Kidney epithelial cell (primary cell): ENCODE results near the gene ZNF470. TPM values are rescaled to one million over a fixed set of nuclear protein-coding genes. Genes with fewer than 3 reads are reported as not detected.

Source experiments
- DNase-seq: peaks from one replicate; pipeline ENCODE4 v3.0.0-alpha.2; 2010; ENCODE audit warnings: low read depth
- H3K27me3 ChIP-seq: 2 replicates; pipeline ENCODE4 v1.6.0; 2011; ENCODE audit warnings: low read length; ENCODE audit not compliant: control insufficient read depth, insufficient read depth
- H3K36me3 ChIP-seq: 2 replicates; pipeline ENCODE4 v1.5.1; 2011; ENCODE audit warnings: low read length; ENCODE audit not compliant: control insufficient read depth, insufficient read depth
- H3K4me3 ChIP-seq: 2 replicates; pipeline ENCODE4 v1.5.1; 2011; ENCODE audit warnings: low read depth, mild to moderate bottlenecking, control low read depth, low read length
- CTCF ChIP-seq: IDR thresholded peaks from 2 replicates; pipeline ENCODE4 v1.5.1; 2011; ENCODE audit warnings: mild to moderate bottlenecking, moderate library complexity, low read length, control low read depth, inconsistent platforms; ENCODE audit not compliant: insufficient read depth, poor library complexity, severe bottlenecking
- total RNA-seq: library from RNA; depleted of rRNA; stranded (reverse); fragments of >200 nt; gene quantifications from 2 replicates; pipeline ENCODE4 v1.2.3, GENCODE V29; 2015

ZNF470 gene
- total RNA-seq, 1 donor from 2014 or later = 4.3 TPM

GRCh38 chr19:56543776-56544175 lies 23.5 kb upstream of the ZNF470 start:
- Histone ChIP-seq H3K36me3 (peaks cover 1% of the 10 kb centered on the region), H3K4me3 (no peak overlapping the region), H3K27me3 (no peaks in the 10 kb centered on the region)
- TF ChIP-seq CTCF = no peak
- no peak for DNase-seq

GRCh38 chr19:56547535-56547934 lies 19.7 kb upstream of the ZNF470 start:
- H3K36me3 ChIP-seq = peaks cover 6% of the 10 kb centered on the region
- no peak overlapping the region for H3K4me3 ChIP-seq
- no peak for DNase-seq
- no peaks in the 10 kb centered on the region for H3K27me3 ChIP-seq
- peak; percentile 9 for TF ChIP-seq CTCF

DNA sequence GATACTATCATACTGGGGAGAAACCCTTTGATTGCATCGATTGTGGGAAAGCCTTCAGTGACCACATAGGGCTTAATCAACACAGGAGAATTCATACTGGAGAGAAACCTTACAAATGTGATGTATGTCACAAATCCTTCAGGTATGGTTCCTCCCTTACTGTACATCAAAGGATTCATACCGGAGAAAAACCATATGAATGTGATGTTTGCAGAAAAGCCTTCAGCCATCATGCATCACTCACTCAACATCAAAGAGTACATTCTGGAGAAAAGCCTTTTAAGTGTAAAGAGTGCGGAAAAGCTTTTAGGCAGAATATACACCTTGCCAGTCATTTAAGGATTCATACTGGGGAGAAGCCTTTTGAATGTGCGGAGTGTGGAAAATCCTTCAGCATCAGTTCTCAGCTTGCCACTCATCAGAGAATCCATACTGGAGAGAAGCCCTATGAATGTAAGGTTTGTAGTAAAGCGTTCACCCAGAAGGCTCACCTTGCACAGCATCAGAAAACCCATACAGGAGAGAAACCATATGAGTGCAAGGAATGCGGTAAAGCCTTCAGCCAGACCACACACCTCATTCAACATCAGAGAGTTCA lies 12.9 kb upstream of the ZNF470 start:
- Histone ChIP-seq H3K36me3 (peaks cover 5% of the 10 kb centered on the region), H3K27me3 (no peaks in the 10 kb centered on the region), H3K4me3 (no peak overlapping the region)
- no peak for DNase-seq
- no peak for TF ChIP-seq CTCF

DNA sequence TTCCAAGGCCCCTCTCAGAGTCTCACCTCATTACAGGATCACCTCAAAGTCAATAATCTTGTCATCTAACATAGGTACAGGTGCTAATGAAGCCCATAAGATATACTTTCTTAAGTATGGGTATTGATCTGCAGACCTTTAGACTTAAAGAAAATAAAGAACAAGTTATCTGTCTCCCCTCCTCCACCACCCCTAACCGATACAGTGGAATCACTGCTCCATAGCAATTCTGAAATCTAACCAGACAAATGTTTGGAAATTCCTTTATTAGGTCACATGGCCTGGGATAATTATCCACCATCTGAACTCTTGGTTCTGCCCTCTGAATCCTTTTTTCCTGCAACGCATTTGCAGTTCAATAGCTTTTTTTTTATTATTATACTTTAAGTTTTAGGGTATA lies 4.5 kb upstream of the ZNF470 start:
- TF ChIP-seq CTCF = no peak
- no peaks in the 10 kb centered on the region for H3K27me3 ChIP-seq
- H3K4me3 ChIP-seq = no peak overlapping the region
- DNase-seq = no peak
- H3K36me3 ChIP-seq = no peaks in the 10 kb centered on the region

DNA sequence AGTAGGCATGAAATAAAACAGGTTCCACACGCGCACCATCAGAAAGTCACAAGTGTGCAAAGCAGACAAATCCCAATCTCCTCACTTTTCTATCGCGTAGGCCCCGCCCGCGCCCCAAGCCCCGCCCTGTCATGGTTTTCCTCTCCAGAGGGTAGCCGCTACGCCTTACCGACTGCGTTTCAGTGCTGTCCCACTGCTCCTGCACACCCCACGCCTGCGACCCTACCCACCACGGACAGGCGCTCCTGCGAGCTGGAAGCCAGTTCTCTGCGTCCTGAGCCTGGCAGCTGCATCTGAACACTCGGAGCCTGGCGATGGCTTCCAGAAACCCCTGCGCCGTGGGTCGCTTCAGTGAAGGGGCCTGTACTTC lies 379 bp upstream of the ZNF470 start:
- Histone ChIP-seq H3K36me3 (peaks cover 2% of the 10 kb centered on the region), H3K27me3 (no peaks in the 10 kb centered on the region), H3K4me3 (peak overlapping the region; percentile 95)
- DNase-seq = no peak
- no peak for TF ChIP-seq CTCF

- Histone ChIP-seq H3K4me3 (no peak overlapping the region), H3K27me3 (no peaks in the 10 kb centered on the region), H3K36me3 (peaks cover 2% of the 10 kb centered on the region)
- no peak for DNase-seq
- TF ChIP-seq CTCF = no peak
These were observed 5.3 kb downstream of the ZNF470 start for GRCh38 chr19:56572589-56572988.
